SIG-M5 treated with dmso at 0.1 percent for 504 hours (cell line): ENCODE measurements around the gene PCDHGA3.
"Not testable (repeated sequence)": the region's sequence is repeated elsewhere in the genome, so short reads cannot be mapped to it uniquely, and the experiment has no call there.

Source experiments
- DNase-seq: peaks from one replicate; lab custom pipeline; 2025; ENCODE audit not compliant: unreplicated experiment; lab: John Stamatoyannopoulos, UW

Gene PCDHGA3

DNA sequence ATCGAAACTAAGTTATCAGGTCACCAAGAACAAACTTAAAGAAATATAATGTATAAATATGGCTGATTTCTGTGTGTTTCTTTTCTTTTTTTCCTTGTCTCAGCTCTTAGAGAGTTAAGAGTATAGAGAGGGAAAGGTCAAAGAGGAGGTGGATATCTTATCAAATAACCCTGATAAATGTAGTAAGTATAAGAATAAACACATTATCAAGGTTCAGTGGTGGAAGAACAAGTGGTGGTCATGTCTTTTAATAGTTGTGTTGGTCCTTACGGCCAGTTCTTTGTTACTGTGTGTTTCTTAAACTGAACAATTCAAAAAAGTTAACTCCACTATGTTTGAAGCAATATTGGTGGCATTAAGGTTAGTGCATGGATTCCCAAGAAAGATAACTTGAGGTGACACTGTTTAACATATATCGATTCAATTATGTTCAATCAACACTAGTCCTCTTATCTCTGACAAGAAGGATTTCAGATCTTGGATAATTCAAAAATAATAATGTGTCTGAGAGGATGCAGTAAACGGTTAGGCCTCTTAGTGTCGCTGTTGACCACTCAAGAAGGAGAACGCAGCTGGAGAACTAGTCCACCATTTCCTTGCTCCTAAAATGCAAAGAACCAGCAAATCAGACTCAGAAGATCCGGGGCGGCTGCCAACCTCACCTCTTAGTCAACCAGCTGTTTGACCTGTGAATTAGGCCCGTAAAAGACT is at the start of gene PCDHGA3:
Gene PCDHGA3 (plus strand): TSS at position 588 of the 711 bp plus-strand sequence. CDS start 205 bp downstream, outside the sequence.
- no peak for DNase-seq

DNA sequence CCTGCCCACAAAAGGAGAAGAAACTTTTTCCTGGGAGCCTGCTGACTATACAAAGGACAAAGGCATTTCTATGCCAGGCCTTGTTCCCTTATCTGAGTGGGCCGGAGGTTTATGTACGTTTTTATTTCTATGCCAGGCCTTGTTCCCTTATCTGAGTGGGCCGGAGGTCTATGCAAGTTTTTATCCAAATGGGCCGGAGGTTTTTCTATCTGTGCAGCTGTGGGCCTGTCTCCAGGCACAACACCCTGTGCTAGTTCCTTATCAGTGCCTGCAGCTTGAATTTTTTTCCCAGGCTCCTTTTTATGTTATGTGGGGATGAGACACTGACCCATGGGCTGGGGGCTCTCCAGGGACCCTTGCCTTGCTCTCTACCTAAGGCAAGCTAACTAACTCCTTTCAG is 45.3 kb upstream of the PCDHGA3 start:
- DNase-seq = no peak

DNA sequence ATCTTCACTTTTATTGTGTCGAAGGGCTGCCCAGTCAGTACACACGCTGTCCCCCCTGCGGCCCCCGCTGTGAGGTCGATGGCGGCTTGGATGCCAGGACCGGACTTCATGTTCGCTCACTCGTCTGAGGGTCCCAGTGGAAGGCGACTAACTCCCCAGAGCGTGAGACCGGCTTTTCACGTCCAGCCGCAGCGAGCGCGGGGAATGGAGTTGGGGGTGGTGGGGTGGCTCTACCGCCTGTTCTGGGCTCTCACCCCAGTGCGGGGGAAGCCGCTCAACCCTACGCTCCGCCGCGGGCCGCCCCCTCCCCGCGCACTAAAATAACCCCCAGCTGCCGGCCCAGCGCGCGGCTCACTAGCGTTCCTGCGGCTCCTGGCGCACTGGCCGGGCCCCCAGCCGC is 39.9 kb upstream of the PCDHGA3 start, which contains the start of gene SLC25A2:
Gene SLC25A2 (minus strand): TSS at position 294 of the 400 bp plus-strand sequence. CDS start 184 bp downstream, at position 110.
- DNase-seq = no peak

DNA sequence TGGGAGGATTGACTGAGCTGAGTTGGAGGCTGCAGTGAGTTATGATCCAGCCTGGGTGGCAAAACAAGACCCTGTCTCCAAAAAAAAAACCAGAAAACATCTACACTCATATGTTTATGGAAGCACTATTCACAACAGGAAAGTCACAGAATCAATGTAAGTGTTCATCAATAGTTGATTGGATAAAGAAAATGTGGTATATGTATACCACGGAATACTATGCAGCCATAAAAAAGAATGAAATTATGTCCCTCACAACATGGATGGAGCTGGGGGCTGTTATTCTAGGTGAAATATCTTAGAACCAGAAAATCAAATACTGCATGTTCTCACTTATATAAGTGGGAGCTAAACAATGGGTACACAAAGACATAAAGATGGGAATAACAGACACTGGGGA is 37.0 kb upstream of the PCDHGA3 start:
- no peak for DNase-seq

DNA sequence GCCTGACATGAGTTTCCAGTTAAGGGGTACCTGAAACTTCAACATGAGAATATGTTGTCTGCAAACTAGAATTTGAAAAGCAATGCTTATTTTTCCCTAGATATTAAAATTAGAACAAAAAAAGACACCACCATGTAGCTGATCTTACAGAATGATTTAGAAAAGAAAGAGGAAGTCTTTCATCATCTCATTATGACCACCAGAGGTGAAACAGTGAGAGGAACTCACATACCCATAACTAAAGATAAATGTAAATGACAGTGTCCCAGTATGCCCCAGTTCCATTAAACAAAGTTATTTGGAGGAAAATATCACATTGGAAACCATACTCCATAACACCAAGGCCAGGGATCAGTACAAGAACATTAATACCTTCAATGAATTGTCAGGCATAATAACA is 29.9 kb upstream of the PCDHGA3 start:
- peak; percentile 13 for DNase-seq

DNA sequence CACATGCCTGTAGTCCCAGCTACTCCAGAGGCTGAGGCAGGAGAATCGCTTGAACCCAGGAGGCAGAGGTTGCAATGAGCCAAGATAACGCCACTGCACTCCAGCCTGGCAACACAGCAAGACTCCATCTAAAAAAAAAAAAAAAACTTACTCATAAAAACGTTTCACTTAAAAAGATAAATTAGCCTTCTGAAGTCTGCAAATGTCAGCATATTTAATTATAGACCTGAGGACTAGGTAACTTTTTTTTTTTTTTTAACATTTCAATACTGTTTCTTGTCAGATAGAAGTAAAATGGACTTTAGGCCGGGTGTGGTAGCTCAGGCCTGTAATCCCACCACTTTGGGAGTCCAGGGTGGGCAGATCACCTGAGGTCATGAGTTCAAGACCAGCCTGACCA is 26.7 kb upstream of the PCDHGA3 start:
- not testable (repeated sequence) for DNase-seq

DNA sequence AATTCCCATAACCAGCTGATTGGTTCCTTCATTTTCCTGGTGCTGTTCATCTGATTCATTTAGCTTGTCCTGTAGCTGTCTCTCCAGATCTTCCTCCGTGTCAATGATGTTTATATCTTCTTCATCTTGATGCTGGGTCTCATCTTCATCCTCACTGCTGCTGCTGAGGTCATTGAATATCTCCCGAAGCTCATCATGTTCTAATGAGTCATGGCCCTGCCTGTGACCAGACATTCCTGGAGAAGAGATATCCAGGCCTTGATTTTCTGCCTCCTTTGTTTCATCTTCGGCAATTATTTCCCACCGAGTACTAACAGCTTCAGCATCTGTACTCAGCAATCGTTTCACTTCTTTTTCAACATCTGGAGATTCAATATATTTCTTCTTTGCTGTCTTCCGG is 24.4 kb upstream of the PCDHGA3 start:
- no peak for DNase-seq

DNA sequence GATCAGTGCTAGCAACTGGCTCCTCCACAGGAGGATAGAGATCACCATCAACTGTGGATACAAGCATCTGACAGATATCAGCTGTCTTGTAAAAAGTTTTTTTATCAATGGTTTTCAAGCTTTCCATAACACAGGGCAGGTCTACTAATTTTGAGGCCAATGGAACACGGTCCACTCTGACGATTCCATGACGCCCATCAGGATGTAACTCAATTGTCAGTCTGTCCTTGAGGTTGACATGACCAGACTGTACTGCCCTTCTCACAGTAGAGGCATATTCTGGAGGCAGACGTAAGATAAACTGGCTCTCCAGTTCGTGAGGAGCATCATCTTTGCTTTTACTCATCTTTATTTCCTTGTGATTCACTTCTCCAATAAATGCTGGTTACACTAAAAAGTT is 23.9 kb upstream of the PCDHGA3 start:
- no peak for DNase-seq

DNA sequence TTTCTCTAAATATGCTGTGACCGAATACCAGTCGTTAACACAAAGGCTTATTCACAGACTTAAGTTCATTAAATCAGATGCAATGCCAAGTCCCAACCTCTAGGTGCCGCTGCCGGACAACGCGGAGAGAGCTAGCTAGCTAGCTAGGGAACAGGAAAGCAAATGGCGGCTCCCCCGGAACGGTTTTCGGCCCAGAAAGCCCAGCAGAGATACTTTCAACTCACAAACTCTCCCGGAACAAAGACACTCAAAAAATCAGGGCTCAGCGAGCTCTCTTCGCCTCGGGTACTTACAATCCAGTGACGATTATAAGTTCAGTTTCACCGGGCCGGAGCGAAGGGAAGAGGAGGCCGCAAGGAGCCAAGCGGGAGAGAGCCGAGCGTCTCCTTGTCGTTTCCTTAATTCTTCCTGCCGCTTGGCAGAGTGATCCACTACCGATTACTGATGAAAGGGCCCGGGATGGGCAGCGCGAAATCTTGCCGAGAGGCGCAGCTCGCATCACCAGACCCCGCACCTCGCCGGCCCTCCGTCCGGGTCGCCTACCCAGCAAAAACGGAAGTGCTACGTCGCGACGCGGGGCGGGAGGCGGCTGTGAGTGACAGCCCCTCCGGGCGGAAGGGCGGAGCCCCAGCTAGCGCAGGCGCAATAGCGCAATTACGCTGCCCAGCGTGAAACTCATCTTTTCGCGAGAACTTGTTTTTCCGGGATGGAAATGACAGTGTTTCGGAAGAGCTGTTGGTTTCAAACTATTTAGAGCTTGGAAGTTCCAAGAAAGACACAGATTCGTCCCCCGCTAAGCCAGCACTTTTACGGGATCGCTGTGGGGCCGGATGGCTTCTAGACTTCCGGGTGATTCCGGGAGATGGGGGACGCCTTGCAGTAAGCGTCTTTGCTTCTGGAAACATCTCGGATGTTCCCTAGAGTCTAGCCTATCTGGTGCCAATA is 23.1 kb upstream of the PCDHGA3 start, which contains the start of gene TAF7:
Gene TAF7 (minus strand): TSS at position 560 of the 945 bp plus-strand sequence. CDS start 740 bp downstream, outside the sequence.
- DNase-seq = peak; percentile 80

DNA sequence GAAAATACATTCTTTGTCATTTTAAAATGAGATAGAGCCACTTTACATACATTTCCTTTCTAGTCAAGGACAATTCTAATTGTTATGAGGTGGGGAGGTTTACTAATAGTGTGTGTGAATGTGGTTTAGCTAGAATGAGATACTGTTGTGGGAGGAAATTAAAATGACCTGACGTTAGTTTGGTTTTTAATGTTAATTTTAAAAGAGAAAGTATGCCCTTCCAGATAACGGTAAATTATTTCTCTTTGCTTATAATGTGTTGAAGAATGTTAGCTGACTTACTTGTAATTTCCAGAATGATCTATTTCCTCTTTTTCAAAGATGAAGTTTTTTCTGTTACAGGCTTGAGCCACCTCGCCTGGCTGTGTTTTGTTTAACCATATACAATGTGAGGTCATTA is 21.4 kb upstream of the PCDHGA3 start:
- DNase-seq = no peak

DNA sequence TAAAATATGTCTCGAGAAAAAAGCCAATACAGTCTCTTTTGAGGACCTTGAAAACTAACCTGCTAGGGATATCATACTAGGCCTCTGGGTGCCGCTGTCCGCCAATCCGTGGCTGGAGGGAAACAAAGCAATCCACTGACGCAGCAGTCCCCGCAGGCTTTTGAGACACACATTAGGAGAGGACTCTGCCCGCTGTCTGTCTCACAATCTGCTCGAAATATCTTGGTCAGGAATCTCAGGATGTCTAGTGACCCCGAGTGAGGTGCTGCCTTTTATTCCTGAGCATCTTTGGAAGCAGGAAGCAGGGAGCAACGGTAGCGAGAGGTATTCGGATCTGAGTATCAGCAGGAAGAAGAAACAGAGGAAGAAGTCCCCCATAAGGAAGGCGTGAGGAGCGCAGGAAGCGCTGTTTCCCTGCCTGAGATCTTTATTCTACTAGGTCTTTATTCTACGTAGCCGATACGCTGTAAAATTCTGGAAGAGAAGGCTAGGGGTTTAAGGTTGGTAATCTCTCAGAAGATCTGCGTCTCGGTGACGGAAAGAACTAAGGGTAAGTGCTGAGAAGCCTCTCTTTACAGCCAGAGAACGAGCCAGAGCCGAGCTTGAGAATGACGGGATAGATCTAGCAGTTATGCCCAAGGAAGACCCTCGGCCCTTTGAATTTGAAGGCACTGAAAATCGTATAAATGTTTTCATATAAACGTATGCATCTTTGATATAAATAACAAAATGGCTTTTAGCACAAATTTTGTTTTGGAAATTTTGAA is 17.4 kb upstream of the PCDHGA3 start:
- peak; percentile 43 for DNase-seq

DNA sequence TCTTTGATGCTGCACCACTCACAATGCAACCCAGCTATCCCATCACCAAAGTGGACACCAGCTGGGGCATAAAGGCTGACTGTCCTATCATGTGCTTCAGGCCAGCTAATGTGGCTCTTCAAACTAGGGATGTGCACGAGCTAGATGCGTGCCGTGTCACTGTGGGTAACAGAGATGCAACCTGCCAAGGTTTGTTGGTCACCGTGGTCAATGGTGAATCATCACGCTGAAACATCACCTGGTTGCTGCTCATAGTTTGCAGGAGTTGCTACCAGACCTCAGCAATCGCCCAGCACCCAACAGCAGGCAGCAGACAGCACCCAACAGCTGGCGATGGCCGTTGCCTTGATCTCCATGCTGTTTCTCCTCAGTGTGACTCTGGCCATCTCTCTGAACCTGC is 15.4 kb upstream of the PCDHGA3 start:
- DNase-seq = no peak

DNA sequence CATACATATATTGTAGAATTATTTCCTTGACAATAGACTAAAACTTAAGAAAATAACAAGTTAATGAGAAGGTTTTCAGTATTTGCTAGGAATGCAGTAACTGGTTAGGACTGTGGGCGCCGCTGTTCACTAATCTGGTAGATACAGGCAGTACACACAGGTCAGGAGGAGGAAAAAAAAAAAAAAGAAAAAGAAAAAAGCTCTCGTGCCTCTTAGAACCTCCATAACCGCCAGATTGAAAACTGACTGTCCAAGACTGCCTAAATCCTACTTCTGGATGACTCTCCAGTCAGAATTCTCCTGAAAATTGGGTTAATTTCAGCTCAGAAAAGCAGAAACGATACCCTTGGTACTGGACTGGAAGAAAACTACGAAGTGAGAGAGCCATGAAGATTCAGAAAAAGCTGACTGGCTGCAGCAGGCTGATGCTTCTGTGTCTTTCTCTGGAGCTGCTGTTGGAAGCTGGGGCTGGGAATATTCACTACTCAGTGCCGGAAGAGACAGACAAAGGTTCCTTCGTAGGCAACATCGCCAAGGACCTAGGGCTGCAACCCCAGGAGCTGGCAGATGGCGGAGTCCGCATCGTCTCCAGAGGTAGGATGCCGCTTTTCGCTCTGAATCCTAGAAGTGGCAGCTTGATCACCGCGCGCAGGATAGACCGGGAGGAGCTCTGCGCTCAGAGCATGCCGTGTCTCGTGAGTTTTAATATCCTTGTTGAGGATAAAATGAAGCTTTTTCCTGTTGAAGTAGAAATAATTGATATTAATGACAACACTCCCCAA is 13.1 kb upstream of the PCDHGA3 start, which contains the start of gene PCDHGA1:
Gene PCDHGA1 (plus strand): TSS at position 216 of the 782 bp plus-strand sequence.
- DNase-seq = peak; percentile 36

DNA sequence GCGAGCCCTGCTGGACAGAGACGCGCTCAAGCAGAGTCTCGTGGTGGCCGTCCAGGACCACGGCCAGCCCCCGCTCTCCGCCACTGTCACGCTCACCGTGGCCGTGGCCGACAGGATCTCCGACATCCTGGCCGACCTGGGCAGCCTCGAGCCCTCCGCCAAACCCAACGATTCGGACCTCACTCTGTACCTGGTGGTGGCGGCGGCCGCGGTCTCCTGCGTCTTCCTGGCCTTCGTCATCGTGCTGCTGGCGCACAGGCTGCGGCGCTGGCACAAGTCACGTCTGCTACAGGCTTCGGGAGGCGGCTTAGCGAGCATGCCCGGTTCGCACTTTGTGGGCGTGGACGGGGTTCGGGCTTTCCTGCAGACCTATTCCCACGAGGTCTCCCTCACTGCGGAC is 11.1 kb upstream of the PCDHGA3 start:
- not testable (repeated sequence) for DNase-seq

DNA sequence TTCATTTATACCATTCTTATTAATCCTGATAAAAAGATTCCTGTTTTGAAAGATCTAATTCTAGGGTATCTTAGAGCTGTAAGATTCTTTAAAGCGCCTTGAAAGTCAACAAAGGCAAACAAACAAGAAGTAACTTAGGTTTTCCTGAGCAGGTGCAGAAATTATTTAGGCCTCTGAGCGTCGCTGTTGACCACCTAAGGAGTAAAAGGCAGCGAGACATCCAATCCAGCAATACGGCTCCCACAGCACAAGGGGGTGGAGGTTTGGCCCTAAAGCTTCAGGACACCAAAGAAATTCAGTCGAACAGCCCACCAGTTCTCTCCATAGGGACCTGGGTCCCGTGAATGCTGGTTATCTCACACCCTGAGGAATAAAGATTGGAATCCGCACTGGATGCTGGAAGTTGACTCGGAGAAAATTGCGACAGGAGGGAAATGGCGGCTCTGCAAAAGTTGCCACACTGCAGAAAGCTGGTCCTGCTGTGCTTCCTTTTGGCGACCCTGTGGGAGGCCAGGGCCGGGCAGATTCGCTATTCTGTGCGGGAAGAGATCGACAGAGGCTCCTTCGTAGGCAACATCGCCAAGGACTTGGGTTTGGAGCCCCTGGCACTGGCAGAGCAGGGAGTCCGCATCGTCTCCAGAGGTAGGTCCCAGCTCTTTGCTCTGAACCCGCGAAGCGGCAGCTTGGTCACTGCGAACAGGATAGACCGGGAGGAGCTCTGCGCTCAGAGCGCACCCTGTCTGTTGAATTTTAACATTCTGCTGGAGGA is 4.9 kb upstream of the PCDHGA3 start, which contains the start of gene PCDHGA2:
Gene PCDHGA2 (plus strand): TSS at position 223 of the 769 bp plus-strand sequence.
- DNase-seq = no peak

DNA sequence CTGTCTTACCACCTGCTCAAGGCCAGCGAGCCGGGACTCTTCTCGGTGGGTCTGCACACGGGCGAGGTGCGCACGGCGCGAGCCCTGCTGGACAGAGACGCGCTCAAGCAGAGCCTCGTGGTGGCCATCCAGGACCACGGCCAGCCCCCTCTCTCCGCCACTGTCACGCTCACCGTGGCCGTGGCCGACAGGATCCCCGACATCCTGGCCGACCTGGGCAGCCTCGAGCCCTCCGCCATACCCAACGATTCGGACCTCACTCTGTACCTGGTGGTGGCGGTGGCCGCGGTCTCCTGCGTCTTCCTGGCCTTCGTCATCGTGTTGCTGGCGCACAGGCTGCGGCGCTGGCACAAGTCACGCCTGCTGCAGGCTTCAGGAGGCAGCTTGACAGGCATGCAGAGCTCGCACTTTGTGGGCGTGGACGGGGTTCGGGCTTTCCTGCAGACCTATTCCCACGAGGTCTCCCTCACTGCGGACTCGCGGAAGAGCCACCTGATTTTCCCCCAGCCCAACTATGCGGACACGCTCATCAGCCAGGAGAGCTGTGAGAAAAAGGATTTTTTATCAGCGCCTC is 2.8 kb upstream of the PCDHGA3 start:
- not testable (repeated sequence) for DNase-seq

DNA sequence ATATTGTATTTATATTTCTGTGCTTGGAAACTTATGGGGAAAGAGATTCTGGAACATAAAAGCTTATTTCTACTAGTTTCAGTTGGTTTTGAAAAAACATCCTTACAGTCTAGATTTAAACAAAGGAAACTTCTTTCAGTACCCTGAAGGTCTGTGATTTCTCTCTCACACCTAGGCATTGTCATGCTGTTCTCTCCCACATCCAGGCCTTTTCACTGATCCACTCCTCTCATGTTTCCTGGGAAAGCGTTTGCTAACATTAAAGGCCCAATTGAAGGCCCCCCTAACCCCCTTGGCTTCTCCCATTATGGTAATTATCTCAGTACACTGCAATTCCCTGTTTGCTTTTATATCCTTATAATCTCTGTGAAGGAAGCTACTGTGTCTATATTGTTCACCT is 856 bp upstream of the PCDHGA3 start:
- DNase-seq = no peak

DNA sequence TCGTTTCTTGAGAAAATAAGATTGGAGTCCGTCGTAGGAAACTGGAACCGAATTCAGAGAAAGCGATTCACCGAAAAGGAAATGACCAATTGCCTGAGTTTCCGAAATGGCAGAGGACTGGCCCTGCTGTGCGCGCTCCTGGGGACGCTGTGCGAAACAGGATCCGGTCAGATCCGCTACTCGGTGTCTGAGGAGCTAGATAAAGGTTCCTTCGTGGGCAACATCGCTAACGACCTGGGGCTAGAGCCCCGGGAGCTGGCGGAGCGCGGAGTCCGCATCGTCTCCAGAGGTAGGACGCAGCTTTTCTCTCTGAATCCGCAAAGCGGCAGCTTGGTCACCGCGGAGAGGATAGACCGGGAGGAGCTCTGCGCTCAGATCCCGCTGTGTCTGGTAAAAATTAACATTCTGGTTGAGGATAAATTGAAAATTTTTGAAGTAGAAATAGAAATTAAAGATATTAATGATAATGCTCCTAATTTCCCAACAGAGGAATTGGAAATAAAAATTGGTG is 379 bp downstream of the PCDHGA3 start:
- no peak for DNase-seq

DNA sequence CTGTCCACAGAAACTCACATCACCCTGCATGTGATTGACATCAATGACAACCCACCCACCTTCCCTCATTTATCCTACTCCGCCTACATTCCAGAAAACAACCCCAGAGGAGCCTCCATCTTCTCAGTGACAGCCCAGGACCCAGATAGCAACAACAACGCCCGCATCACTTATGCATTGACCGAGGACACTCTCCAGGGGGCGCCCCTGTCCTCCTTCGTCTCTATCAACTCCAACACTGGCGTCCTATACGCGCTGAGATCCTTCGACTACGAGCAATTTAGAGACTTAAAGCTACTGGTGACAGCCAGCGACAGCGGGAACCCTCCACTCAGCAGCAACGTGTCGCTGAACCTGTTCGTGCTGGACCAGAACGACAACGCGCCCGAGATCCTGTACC is 1.7 kb downstream of the PCDHGA3 start:
- DNase-seq = no peak
